Measurements from ENCODE around the gene DDX54.

DNA sequence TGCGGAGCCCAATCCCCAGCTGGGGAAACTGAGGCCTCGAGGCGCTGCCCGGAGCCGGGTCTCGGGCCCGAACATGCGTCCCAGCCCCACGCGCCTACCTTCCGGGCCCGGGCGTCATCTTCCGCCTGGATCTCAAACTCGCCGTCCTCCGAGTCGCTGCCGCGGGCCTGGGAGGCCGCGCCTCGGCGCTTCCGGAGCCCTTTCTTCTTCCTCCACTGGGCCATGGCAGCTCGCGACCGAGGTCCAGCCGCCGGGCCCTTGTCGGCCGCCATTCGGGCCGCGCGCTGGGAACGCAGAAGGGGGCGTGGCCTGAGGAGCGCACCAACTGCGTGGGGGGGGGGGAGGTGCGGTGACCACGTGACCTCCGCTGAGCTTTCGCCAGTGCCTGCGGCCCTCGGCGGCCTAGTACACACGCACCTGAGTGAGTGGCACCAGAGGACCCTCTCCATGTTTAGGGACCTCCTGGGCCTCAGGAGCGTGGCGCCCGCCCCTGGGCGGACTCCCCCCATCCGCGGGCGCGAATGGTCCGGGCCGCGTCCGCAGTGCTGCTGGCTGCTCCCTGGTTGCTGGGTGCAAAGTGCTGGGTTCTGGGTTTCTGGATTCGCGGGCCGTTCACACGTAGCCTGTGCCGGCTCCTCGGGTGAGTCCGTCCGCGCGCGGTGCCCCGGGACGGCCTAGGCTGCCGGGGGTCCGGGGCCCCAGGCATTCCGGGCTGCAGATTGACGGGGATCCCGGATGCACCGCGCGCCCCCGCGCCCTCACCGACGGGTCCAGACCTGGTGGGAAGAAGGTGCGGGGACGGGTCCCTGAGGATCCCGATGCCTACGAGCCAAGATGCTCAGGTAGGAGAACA is at the start of gene DDX54, which contains the start of gene RITA1:
- TF ChIP-seq, protein P1, sequence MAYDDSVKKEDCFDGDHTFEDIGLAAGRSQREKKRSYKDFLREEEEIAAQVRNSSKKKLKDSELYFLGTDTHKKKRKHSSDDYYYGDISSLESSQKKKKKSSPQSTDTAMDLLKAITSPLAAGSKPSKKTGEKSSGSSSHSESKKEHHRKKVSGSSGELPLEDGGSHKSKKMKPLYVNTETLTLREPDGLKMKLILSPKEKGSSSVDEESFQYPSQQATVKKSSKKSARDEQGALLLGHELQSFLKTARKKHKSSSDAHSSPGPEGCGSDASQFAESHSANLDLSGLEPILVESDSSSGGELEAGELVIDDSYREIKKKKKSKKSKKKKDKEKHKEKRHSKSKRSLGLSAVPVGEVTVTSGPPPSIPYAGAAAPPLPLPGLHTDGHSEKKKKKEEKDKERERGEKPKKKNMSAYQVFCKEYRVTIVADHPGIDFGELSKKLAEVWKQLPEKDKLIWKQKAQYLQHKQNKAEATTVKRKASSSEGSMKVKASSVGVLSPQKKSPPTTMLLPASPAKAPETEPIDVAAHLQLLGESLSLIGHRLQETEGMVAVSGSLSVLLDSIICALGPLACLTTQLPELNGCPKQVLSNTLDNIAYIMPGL (CRISPR knock-in tag; IDR thresholded peaks at IDR 0.05): peak; percentile 83
- TF ChIP-seq RELA (CRISPR knock-in tag; IDR thresholded peaks at IDR 0.05; ENCODE audit: borderline replicate concordance): peak; percentile 88; the same call in 1 of the 2 replicates

Data from WTC11 (cell line).